Frontal cortex (tissue), 4 donors: ENCODE data around the gene IL13RA1. TPM values are rescaled to one million over a fixed set of nuclear protein-coding genes. Genes with fewer than 3 reads are reported as not detected.
A peak's percentile ranks its signal among the peaks of the same experiment; 100 is the strongest.
"Not testable (repeated sequence)": the region's sequence is repeated elsewhere in the genome, so short reads cannot be mapped to it uniquely, and the experiment has no call there.

Experiments
- DNase-seq, 2 donors: peaks; one replicate each; pipeline ENCODE4 v3.0.0; 2012; ENCODE audit warnings: low spot score in 2 of 2
- FAIRE-seq: peaks from 2 replicates; lab custom pipeline; 2012; peaks lifted over from hg19 to GRCh38; lab: Jason Lieb, UNC
- small RNA-seq: library from RNA; depleted of rRNA; stranded (forward); fragments of <200 nt; gene quantifications from one replicate; pipeline ENCODE3, GENCODE V24; 2014
- total RNA-seq: library from RNA; depleted of rRNA; stranded (reverse); fragments of >200 nt; gene quantifications from one replicate; pipeline ENCODE4 v1.2.3, GENCODE V29; 2014
- donor health status: control.
- donor health status: control.
- donor health status: control.

The IL13RA1 gene
- total RNA-seq, 1 donor from 2014 or later, result 2.9 TPM

DNA sequence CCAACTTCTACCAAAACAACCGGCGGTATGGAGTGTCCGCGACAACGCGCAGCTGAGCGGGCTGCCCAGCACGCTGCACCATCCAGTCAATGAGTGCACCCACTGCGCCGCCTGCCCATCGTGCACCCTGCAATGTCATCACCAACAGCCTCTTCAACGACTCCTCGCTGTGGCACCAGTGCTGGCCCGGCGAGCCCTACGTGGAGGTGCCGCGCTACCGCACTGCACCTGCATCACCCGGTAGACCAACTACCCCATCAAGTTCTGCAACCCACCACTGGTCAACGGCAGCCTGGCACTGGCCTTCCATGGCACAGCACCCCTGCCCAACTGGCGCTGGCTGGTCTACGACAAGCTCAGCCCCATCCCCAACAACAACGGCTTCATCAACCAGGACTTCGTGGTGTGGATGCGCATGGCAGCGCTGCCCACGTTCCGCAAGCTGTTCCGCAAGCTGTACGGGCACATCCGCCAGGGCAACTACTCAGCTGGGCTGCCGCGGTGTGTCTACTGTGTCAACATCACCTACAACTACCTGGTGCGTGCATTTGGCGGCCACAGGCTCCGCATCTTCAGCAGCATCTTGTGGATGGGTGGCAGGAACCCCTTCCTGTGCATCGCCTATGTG lies 42.8 kb downstream of the IL13RA1 start:
- FAIRE-seq, result no peak
- DNase-seq, result no peak

DNA sequence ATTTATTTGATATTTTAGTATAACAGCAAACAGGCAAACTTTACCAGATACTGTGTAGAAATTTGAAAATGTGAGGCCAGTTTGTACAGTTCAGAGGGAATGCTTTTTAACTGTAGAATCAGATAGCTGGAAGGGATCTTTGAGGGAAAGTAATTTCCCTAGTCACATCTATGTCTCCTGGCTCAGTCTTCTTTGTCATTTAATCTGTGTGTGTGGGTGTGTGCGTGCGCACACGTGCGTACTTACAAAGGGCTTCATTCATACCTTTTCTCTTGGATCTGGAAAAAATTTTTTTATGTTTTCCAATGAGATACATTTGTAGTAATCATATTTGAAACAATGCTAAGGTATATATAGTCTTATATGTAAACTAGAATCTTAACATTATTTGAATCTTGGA lies 44.6 kb downstream of the IL13RA1 start:
- DNase-seq (no peak), FAIRE-seq (no peak)

- FAIRE-seq, result no peak
Observed at GRCh38 chrX:118773782-118774181, 46.4 kb downstream of the IL13RA1 start.

DNA sequence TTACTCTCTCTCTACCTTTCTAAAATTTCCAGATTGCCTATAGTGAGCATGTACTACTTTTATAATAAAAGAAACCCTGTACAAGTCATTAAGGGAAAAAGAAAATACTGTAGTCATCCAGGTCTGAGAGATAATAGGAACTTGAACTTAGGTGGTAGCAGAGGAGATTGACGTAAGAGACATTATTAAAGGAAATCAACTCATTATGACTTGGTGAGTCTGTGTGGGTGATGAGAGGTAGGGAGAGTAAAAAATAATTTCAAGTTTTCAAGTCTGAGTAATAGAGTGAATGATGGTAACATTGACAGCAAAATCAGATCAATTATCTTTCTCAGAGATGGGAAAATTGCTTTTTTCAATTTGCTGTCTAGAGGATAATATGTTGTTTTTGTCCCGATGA lies 52.2 kb downstream of the IL13RA1 start:
- FAIRE-seq (no peak), DNase-seq (no peak)

More at GRCh38 chrX:118773782-118774181, 46.4 kb downstream of the IL13RA1 start:
- DNase-seq, result no peak

DNA sequence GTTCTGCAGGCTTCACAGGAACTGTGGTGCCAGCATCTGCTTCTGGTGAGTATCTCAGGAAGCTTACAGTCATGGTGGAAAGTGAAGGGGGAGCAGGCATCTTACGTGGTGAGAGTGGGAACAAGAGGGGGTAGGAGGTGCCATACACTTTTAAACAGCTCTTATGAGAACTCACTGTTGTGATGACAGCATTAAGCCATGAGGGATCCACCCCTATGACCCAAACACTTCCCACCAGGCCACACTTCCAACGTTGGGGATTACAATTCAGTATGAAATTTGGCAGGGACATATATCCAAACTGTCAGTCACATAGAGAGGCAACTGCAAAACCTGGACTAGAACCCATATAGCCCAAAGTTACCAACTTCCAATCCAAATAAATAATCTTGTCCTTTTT lies 53.1 kb downstream of the IL13RA1 start:
- no peak for FAIRE-seq
- no peak for DNase-seq

DNA sequence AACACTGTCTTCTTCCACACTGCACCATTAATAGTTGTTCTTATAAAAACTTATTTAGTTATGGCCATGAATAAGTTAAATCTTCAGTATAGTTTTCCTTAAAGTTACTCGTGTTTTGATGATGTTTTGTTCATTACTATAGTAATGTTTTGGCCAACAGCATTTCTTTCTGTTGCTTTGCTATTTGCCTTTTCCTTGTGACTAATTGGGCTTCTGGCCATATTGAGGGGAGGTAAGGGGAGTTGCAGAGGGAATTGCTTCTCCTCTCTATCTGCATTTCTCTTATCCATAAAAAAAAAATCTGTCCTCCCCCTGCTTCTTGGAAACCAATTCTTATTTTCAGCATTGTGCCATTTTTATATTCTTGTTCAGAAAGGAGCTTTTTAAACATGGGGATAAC lies 53.5 kb downstream of the IL13RA1 start:
- DNase-seq, result no peak
- no peak for FAIRE-seq

- no peak for DNase-seq
- FAIRE-seq, result no peak
Observed at GRCh38 chrX:118795528-118796280, 68.3 kb downstream of the IL13RA1 start.

DNA sequence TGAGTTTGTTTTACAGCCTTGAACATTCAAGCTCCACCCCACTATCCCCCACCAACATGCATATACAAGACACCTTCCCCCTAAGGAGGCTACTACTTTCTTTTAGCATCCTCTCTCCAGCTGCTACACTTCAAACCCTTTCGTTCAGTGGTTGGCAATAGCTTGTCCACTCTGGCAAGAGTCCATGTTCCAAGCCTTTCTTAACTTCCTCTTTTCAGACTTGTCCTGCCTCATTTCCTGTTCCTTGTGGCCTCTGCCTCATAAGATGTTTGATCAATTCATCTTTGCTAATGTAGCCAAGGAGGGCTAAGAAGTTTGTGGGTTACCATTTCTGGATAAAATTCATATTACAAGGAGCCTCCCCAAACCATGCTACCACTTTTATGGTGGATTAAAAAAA lies 75.5 kb downstream of the IL13RA1 start:
- no peak for FAIRE-seq
- DNase-seq, result no peak

DNA sequence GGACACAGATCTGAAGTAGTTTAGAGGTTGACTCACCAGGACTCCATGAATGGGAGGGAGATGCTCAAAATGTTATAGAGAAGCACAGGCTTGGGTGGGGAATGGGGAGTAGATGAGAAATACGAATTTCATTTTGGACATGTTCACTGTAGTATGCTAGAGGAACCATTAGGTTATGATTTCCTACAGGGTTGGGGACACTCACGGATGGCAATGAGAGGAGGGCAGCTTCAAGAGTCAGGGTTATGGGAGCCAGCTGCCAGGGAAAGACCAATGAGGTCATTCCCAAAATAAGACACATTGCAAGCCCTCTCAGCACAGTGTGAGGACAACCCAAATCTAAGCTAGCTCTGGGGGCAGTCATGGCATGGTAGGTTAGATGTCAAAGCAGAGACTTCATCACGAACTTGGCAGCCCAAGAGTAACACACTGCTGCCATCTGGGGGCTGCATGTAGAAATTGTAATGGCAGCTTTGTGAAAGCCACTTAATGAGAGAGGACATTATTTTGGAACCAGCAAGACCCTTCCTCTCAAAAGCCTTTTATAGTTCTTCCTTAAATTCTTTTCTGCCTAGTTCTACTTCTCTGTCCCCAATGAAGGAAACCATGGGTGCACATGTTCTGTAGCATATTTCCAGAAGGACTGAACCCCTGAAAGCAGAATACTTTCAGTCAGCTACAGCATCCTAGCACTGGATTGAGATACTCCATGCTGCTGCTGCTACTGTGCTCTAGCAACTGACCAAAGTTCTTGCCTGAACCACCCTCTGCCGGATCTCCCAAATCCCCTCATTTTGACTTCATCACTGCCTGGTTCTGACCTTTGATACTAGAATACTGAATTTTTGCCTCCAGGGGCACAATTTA lies 80.0 kb downstream of the IL13RA1 start:
- DNase-seq (peak in 1 of 2 donors; percentile 18), FAIRE-seq (no peak)

- DNase-seq, FAIRE-seq: not testable (repeated sequence)
Observed at GRCh38 chrX:118817257-118817656, 89.9 kb downstream of the IL13RA1 start.

DNA sequence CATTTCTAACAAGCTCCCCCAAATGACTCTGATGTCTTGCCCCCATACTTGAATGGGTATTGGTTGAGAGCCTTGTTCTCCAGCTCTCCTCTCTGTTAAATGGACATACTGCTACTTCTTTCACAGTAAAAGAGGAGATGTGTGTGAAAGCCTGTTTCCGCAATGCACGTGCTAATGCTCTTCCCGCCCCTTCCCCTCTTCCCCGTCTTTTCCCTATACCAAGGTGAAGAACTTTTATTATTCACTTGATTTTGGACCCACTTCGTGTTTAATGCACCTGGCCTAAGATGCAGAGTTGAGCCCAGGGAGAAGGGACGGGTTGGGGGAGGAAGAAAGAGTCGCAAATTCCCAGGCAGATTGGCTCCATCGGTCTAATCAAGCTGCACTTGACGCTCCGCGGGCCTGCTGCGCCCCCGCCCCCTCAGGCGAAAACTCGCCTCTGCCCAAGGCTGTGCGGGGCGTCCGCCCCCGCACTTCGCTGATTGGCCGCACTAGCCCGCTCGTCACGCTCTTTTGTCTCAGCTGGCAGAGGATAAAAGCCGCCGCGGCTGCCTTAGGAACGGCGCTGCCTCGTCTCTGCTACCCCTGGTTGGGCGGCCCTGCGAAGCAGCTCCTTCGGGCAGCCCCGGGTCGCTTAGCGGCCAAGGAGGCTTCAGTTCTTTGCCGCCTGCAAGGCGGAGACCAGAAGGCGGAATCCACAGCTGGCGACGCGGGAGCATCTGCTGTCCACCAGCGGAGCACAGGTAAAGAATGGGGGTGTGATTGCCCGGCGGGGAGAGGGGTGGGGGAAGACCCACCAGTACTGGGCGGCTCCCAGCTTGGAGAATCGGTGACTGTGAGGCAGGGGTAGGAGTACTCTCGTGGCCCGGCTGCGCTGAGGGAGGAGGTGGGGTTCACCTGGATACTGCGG lies 96.1 kb downstream of the IL13RA1 start, which contains the start of gene ZCCHC12:
ZCCHC12 (plus strand) TSS at position 562 of the 910 bp plus-strand sequence. CDS start 1,421 bp downstream, outside the sequence.
- FAIRE-seq (no peak), DNase-seq (peak; percentile 43 to 75)

DNA sequence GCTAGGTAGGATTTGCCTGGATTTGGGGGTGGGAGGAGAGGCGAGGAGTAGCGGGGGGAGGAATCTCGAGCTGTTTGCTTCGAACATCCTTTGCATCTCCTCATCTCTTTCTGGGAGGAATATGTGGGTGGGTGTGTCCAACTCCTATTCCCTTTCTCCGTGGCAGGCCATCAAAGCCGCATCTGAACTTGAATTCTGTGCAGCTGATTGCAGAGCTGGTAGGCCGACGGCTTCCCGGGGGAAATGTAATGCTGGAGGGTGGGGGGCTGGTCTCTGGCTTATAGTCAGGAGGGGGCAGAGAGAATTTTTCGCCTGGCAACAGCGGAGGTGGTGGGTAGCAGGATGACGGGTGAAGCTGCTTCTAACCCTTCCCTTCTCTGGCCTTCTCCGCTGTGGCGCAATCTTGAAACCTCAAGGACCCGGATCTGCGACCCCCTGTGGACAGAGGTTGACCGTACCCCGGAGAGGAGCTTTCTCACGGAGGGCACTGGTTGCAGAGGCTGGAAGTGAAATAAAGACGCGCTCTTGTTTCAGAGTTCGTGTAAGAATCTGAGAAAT lies 96.8 kb downstream of the IL13RA1 start:
- no peak for DNase-seq

GRCh38 chrX:118825227-118825626 lies 97.8 kb downstream of the IL13RA1 start:
- FAIRE-seq (no peak), DNase-seq (no peak)

More for the DNA sequence above, 96.8 kb downstream of the IL13RA1 start:
- FAIRE-seq, result no peak

GRCh38 chrX:118839334-118839958 lies 112.0 kb downstream of the IL13RA1 start:
- peak; percentile 77 to 79 for DNase-seq
- no peak for FAIRE-seq

Small RNA genes within 50 kb of the gene (small RNA-seq; reads per million reads assigned to genes)
- gene RF00566, result not detected

Other genes with a start within 250 kb of the IL13RA1 start
- 26.1 TPM for gene DOCK11, start 231.8 kb upstream of the IL13RA1 start, total RNA-seq
- gene ZCCHC12, start 96.2 kb downstream of the IL13RA1 start, total RNA-seq, result 61.6 TPM
- 1.6 TPM for gene LONRF3, start 247.0 kb downstream of the IL13RA1 start, total RNA-seq